ENCODE results near the gene RALGAPB.

GRCh38 chr20:38566036-38566598 lies 93.5 kb downstream of the RALGAPB start:
- TF ChIP-seq POLR2A (IDR thresholded peaks at IDR 0.05; ENCODE audit: extremely low read depth, insufficient read length), result no peak
- TF ChIP-seq, protein P1, sequence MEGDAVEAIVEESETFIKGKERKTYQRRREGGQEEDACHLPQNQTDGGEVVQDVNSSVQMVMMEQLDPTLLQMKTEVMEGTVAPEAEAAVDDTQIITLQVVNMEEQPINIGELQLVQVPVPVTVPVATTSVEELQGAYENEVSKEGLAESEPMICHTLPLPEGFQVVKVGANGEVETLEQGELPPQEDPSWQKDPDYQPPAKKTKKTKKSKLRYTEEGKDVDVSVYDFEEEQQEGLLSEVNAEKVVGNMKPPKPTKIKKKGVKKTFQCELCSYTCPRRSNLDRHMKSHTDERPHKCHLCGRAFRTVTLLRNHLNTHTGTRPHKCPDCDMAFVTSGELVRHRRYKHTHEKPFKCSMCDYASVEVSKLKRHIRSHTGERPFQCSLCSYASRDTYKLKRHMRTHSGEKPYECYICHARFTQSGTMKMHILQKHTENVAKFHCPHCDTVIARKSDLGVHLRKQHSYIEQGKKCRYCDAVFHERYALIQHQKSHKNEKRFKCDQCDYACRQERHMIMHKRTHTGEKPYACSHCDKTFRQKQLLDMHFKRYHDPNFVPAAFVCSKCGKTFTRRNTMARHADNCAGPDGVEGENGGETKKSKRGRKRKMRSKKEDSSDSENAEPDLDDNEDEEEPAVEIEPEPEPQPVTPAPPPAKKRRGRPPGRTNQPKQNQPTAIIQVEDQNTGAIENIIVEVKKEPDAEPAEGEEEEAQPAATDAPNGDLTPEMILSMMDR (IDR thresholded peaks at IDR 0.05; ENCODE audit: low read depth, low read length), result no peak

Data from NB4 (cell line).